Suprapubic skin (tissue), 4 donors: ENCODE results near the gene AHI1. TPM values are rescaled to one million over a fixed set of nuclear protein-coding genes. Genes with fewer than 3 reads are reported as not detected.

Source experiments
- DNase-seq, 2 donors: peaks; one replicate each; pipeline ENCODE4 v3.0.0-alpha.2; 2019; ENCODE audit warnings: low spot score in 2 of 2
- H3K27ac ChIP-seq: fragments of 200-600 bp; sonication (generic); one replicate; pipeline ENCODE4 v1.5.1; 2019
- H3K27me3 ChIP-seq: fragments of 200-600 bp; sonication (generic); one replicate; pipeline ENCODE4 v1.5.1; 2019
- H3K36me3 ChIP-seq: fragments of 200-600 bp; sonication (generic); one replicate; pipeline ENCODE4 v1.5.1; 2019
- H3K4me1 ChIP-seq: fragments of 200-600 bp; sonication (generic); one replicate; pipeline ENCODE4 v1.5.1; 2019
- H3K4me3 ChIP-seq: fragments of 200-600 bp; sonication (generic); one replicate; pipeline ENCODE4 v1.5.1; 2019; ENCODE audit warnings: mild to moderate bottlenecking
- H3K9me3 ChIP-seq: fragments of 200-600 bp; sonication (generic); one replicate; pipeline ENCODE4 v1.5.1; 2019
- CTCF ChIP-seq, 2 donors: fragments of 200-600 bp in 1 of 2; fragments of 450-650 bp in 1 of 2; sonication (generic) in 1 of 2; IDR thresholded peaks; one replicate each; pipeline ENCODE4 v1.5.1; 2016 to 2019; ENCODE audit warnings: antibody characterized with exemption in 2 of 2, mild to moderate bottlenecking in 1 of 2, moderate library complexity in 1 of 2
- EP300 ChIP-seq: sonication (generic); formaldehyde crosslinking; IDR thresholded peaks from one replicate; pipeline ENCODE4 v1.6.1; 2017; ENCODE audit warnings: antibody characterized with exemption
- POLR2A ChIP-seq, 2 donors: fragments of 450-650 bp; IDR thresholded peaks; one replicate each; pipeline ENCODE4 v1.6.1; 2017; ENCODE audit warnings: antibody characterized with exemption in 2 of 2, mild to moderate bottlenecking in 2 of 2, moderate library complexity in 2 of 2
- POLR2AphosphoS5 ChIP-seq, 3 donors: sonication (generic); formaldehyde crosslinking; IDR thresholded peaks; one replicate each; pipeline ENCODE4 v1.6.1; 2017; ENCODE audit warnings: antibody characterized with exemption in 3 of 3
- WGBS: methylation state at CpG from one replicate; pipeline ENCODE4 v1.1.5; 2018; 5-methylcytosine and 5-hydroxymethylcytosine counted together
- total RNA-seq, 4 donors: library from RNA; depleted of rRNA; stranded (reverse); fragments of >200 nt; gene quantifications; one replicate each; pipeline ENCODE4 v1.1.0, GENCODE V29; 2016

Gene AHI1
- total RNA-seq, 4 donors from 2014 or later: 12.1 to 53.6 (median 19.2) TPM

- Histone ChIP-seq H3K27me3 (no peaks in the 10 kb centered on the region), H3K4me1 (no peaks in the 10 kb centered on the region), H3K27ac (no peak overlapping the region), H3K36me3 (no peaks in the 10 kb centered on the region), H3K4me3 (no peak overlapping the region), H3K9me3 (no peaks in the 10 kb centered on the region)
- TF ChIP-seq POLR2A (IDR thresholded peaks at IDR 0.05) (no peak), CTCF (IDR thresholded peaks at IDR 0.05) (peak in 1 of 2 donors; percentile 33)
- 65% methylated on average over 4 of the region's 4 CpGs for WGBS
- DNase-seq: no peak
Measured at GRCh38 chr6:135506270-135506997, 8.9 kb upstream of the AHI1 start.

- Histone ChIP-seq H3K9me3 (no peaks in the 10 kb centered on the region), H3K27ac (no peak overlapping the region), H3K4me3 (no peak overlapping the region), H3K36me3 (no peaks in the 10 kb centered on the region), H3K4me1 (no peaks in the 10 kb centered on the region), H3K27me3 (no peaks in the 10 kb centered on the region)
- WGBS: 48% methylated on average over 1 of the region's 1 CpG
- TF ChIP-seq CTCF (IDR thresholded peaks at IDR 0.05) (no peak), POLR2A (IDR thresholded peaks at IDR 0.05) (no peak), EP300 (no peak)
- DNase-seq: no peak
Measured at GRCh38 chr6:135505648-135506047, 8.1 kb upstream of the AHI1 start.

- Histone ChIP-seq H3K4me1 (no peaks in the 10 kb centered on the region), H3K4me3 (no peak overlapping the region), H3K9me3 (no peaks in the 10 kb centered on the region), H3K36me3 (no peaks in the 10 kb centered on the region), H3K27me3 (no peaks in the 10 kb centered on the region), H3K27ac (no peak overlapping the region)
- no peak for TF ChIP-seq EP300
- TF ChIP-seq CTCF (IDR thresholded peaks at IDR 0.05): no peak
- TF ChIP-seq POLR2AphosphoS5 (IDR thresholded peaks at IDR 0.05): no peak
- TF ChIP-seq POLR2A (IDR thresholded peaks at IDR 0.05): no peak
- WGBS: 97% methylated on average over 3 of the region's 3 CpGs
- no peak for DNase-seq
Measured at GRCh38 chr6:135505222-135505621, 7.7 kb upstream of the AHI1 start.

GRCh38 chr6:135504734-135505133 is 7.2 kb upstream of the AHI1 start:
- no peaks in the 10 kb centered on the region for H3K4me1 ChIP-seq
- TF ChIP-seq EP300 (no peak), CTCF (IDR thresholded peaks at IDR 0.05) (no peak), POLR2A (IDR thresholded peaks at IDR 0.05) (no peak), POLR2AphosphoS5 (IDR thresholded peaks at IDR 0.05) (no peak)
- H3K27ac ChIP-seq: no peak overlapping the region
- no peaks in the 10 kb centered on the region for H3K36me3 ChIP-seq
- H3K9me3 ChIP-seq: no peaks in the 10 kb centered on the region
- no peaks in the 10 kb centered on the region for H3K27me3 ChIP-seq
- H3K4me3 ChIP-seq: no peak overlapping the region
- 92% methylated on average over 3 of the region's 3 CpGs for WGBS
- DNase-seq: no peak

- 88% methylated on average over 6 of the region's 6 CpGs for WGBS
- Histone ChIP-seq H3K27me3 (no peaks in the 10 kb centered on the region), H3K27ac (no peak overlapping the region), H3K4me1 (peaks cover 5% of the 10 kb centered on the region), H3K36me3 (no peaks in the 10 kb centered on the region), H3K4me3 (no peak overlapping the region), H3K9me3 (no peaks in the 10 kb centered on the region)
- DNase-seq: no peak
- no peak for TF ChIP-seq POLR2A (IDR thresholded peaks at IDR 0.05)
- no peak for TF ChIP-seq CTCF (IDR thresholded peaks at IDR 0.05)
- no peak for TF ChIP-seq POLR2AphosphoS5 (IDR thresholded peaks at IDR 0.05)
- TF ChIP-seq EP300: no peak
Measured at GRCh38 chr6:135503703-135504475, 6.3 kb upstream of the AHI1 start.
